Measurements from ENCODE around the gene GRIP1.
"Not testable (repeated sequence)": the region's sequence is repeated elsewhere in the genome, so short reads cannot be mapped to it uniquely, and the experiment has no call there.

The GRIP1 gene

GRCh38 chr12:66502911-66503310, 176.0 kb downstream of the GRIP1 start:
- DNase-seq: no peak

- DNase-seq: no peak
Observed at GRCh38 chr12:66500841-66501240, 178.0 kb downstream of the GRIP1 start.

- DNase-seq: no peak
Observed at GRCh38 chr12:66500091-66500490, 178.8 kb downstream of the GRIP1 start.

- DNase-seq: no peak
Observed at GRCh38 chr12:66499000-66499399, 179.9 kb downstream of the GRIP1 start.

GRCh38 chr12:66498059-66498458, 180.8 kb downstream of the GRIP1 start:
- DNase-seq: not testable (repeated sequence)

- DNase-seq: no peak
Observed at GRCh38 chr12:66497008-66497897, 181.6 kb downstream of the GRIP1 start.

GRCh38 chr12:66496595-66496994, 182.3 kb downstream of the GRIP1 start:
- DNase-seq: no peak

- DNase-seq: no peak
Observed at GRCh38 chr12:66495709-66496108, 183.2 kb downstream of the GRIP1 start.

GRCh38 chr12:66493819-66494218, 185.1 kb downstream of the GRIP1 start:
- no peak for DNase-seq

GRCh38 chr12:66491853-66492252, 187.0 kb downstream of the GRIP1 start:
- no peak for DNase-seq

- no peak for DNase-seq
Observed at GRCh38 chr12:66482351-66483203, 196.3 kb downstream of the GRIP1 start.

GRCh38 chr12:66467932-66468331, 210.9 kb downstream of the GRIP1 start:
- no peak for DNase-seq

GRCh38 chr12:66461331-66461730, 217.5 kb downstream of the GRIP1 start:
- DNase-seq: no peak

GRCh38 chr12:66459944-66460482, 218.9 kb downstream of the GRIP1 start:
- DNase-seq: no peak

- no peak for DNase-seq
Observed at GRCh38 chr12:66456612-66457011, 222.3 kb downstream of the GRIP1 start.

- no peak for DNase-seq
Observed at GRCh38 chr12:66453844-66454243, 225.0 kb downstream of the GRIP1 start.

GRCh38 chr12:66453120-66453519, 225.8 kb downstream of the GRIP1 start:
- no peak for DNase-seq

- DNase-seq: no peak
Observed at GRCh38 chr12:66449531-66449930, 229.3 kb downstream of the GRIP1 start.

- DNase-seq: no peak
Observed at GRCh38 chr12:66447643-66448042, 231.2 kb downstream of the GRIP1 start.

GRCh38 chr12:66446276-66446675, 232.6 kb downstream of the GRIP1 start:
- no peak for DNase-seq

GRCh38 chr12:66441905-66442559, 236.8 kb downstream of the GRIP1 start:
- no peak for DNase-seq

GRCh38 chr12:66438601-66439000, 240.3 kb downstream of the GRIP1 start:
- no peak for DNase-seq

- no peak for DNase-seq
Observed at GRCh38 chr12:66430106-66430505, 248.8 kb downstream of the GRIP1 start.
